Activated T-cell treated with anti-CD3 and anti-CD28 coated beads for 48 hours (primary cell): ENCODE results near the gene RAB10.
"Not testable (repeated sequence)": the region's sequence is repeated elsewhere in the genome, so short reads cannot be mapped to it uniquely, and the experiment has no call there.

ENCODE experiments used
- DNase-seq: peaks from one replicate; pipeline ENCODE4 v3.0.0-alpha.2; 2020; ENCODE audit warnings: low read depth

Gene RAB10

GRCh38 chr2:26089337-26089736 lies 55.5 kb downstream of the RAB10 start:
- DNase-seq, result no peak

GRCh38 chr2:26095758-26096157 lies 61.9 kb downstream of the RAB10 start:
- no peak for DNase-seq

GRCh38 chr2:26099933-26100332 lies 66.0 kb downstream of the RAB10 start:
- no peak for DNase-seq

- no peak for DNase-seq
Measured at GRCh38 chr2:26100384-26100783, 66.5 kb downstream of the RAB10 start.

GRCh38 chr2:26103752-26104151 lies 69.9 kb downstream of the RAB10 start:
- DNase-seq, result no peak

GRCh38 chr2:26108701-26109100 lies 74.8 kb downstream of the RAB10 start:
- DNase-seq, result not testable (repeated sequence)

- DNase-seq, result no peak
Measured at GRCh38 chr2:26112201-26112600, 78.3 kb downstream of the RAB10 start.

GRCh38 chr2:26114151-26114550 lies 80.3 kb downstream of the RAB10 start:
- DNase-seq, result no peak

- no peak for DNase-seq
Measured at GRCh38 chr2:26118682-26119081, 84.8 kb downstream of the RAB10 start.

GRCh38 chr2:26119521-26119920 lies 85.6 kb downstream of the RAB10 start:
- no peak for DNase-seq

GRCh38 chr2:26122630-26123029 lies 88.7 kb downstream of the RAB10 start:
- no peak for DNase-seq

- no peak for DNase-seq
Measured at GRCh38 chr2:26123426-26123825, 89.5 kb downstream of the RAB10 start.

- DNase-seq, result no peak
Measured at GRCh38 chr2:26126074-26126473, 92.2 kb downstream of the RAB10 start.

GRCh38 chr2:26128176-26128575 lies 94.3 kb downstream of the RAB10 start:
- no peak for DNase-seq

GRCh38 chr2:26130763-26131162 lies 96.9 kb downstream of the RAB10 start:
- no peak for DNase-seq

GRCh38 chr2:26136451-26136850 lies 102.6 kb downstream of the RAB10 start:
- no peak for DNase-seq

GRCh38 chr2:26139269-26140183 lies 105.6 kb downstream of the RAB10 start:
- no peak for DNase-seq

GRCh38 chr2:26141145-26141769 lies 107.4 kb downstream of the RAB10 start:
- no peak for DNase-seq

GRCh38 chr2:26144031-26144430 lies 110.1 kb downstream of the RAB10 start:
- no peak for DNase-seq

GRCh38 chr2:26144953-26145680 lies 111.2 kb downstream of the RAB10 start:
- peak; percentile 50 for DNase-seq

- DNase-seq, result no peak
Measured at GRCh38 chr2:26148501-26148900, 114.6 kb downstream of the RAB10 start.

- no peak for DNase-seq
Measured at GRCh38 chr2:26150243-26150642, 116.4 kb downstream of the RAB10 start.

- no peak for DNase-seq
Measured at GRCh38 chr2:26157580-26157979, 123.7 kb downstream of the RAB10 start.
